GM12865 (cell line): ENCODE results near the gene RHBDL3.

Experiments used
- DNase-seq: peaks from one replicate; pipeline ENCODE4 v3.0.0; 2010; ENCODE audit warnings: low read depth
- H3K4me3 ChIP-seq: 2 replicates; pipeline ENCODE4 v1.5.1; 2011; ENCODE audit warnings: mild to moderate bottlenecking, low read depth, low read length, control low read depth
- TF ChIP-seq, protein P1 (sequence below): IDR thresholded peaks from 2 replicates; pipeline ENCODE4 v1.5.1; 2011; ENCODE audit warnings: low read length, control low read depth, low read depth, inconsistent platforms; ENCODE audit not compliant: insufficient read depth; ENCODE audit errors: missing control alignments

Gene RHBDL3

DNA sequence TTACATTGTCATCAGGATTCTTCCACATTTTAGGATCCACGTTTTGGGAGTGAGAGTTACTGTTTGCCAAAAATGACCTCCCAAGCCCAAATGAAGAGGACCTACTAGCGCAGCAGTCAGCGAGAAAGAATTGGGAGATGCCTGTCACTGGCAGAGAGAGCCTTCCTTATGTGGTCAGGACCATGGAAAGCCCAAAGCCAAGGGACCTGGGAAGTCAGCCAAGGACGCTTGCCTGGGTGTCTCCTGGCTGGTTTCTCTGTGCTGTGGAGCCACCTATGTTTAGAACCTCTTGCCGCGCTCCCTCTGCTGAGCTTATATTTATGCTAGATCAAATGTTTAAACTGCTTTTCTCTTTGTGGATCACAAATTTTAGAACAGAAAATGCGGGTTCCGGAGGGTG is 24.9 kb upstream of the RHBDL3 start:
- no peak for DNase-seq
- no peak overlapping the region for H3K4me3 ChIP-seq
- TF ChIP-seq, protein P1, sequence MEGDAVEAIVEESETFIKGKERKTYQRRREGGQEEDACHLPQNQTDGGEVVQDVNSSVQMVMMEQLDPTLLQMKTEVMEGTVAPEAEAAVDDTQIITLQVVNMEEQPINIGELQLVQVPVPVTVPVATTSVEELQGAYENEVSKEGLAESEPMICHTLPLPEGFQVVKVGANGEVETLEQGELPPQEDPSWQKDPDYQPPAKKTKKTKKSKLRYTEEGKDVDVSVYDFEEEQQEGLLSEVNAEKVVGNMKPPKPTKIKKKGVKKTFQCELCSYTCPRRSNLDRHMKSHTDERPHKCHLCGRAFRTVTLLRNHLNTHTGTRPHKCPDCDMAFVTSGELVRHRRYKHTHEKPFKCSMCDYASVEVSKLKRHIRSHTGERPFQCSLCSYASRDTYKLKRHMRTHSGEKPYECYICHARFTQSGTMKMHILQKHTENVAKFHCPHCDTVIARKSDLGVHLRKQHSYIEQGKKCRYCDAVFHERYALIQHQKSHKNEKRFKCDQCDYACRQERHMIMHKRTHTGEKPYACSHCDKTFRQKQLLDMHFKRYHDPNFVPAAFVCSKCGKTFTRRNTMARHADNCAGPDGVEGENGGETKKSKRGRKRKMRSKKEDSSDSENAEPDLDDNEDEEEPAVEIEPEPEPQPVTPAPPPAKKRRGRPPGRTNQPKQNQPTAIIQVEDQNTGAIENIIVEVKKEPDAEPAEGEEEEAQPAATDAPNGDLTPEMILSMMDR: no peak

DNA sequence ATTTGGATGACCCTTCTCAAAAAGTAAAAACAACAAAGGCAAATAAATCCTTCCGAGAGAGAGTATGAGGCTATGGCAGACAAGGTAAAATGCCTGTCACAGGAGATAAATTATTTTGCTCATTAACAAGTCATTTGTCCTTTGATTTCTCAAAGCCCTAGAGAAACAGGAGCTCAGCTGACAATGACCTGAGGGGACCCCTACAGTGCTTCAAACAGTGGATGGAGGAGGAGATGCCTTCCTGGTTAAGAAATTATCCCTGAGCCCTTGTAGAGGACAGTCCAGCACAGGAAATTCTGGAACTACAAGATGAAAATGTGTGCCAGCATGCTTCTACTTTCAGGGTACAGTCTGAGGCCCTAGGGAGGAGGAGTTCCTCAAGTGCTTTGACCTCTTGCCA is 24.0 kb upstream of the RHBDL3 start:
- TF ChIP-seq, protein P1: no peak
- DNase-seq: no peak
- H3K4me3 ChIP-seq: no peak overlapping the region

DNA sequence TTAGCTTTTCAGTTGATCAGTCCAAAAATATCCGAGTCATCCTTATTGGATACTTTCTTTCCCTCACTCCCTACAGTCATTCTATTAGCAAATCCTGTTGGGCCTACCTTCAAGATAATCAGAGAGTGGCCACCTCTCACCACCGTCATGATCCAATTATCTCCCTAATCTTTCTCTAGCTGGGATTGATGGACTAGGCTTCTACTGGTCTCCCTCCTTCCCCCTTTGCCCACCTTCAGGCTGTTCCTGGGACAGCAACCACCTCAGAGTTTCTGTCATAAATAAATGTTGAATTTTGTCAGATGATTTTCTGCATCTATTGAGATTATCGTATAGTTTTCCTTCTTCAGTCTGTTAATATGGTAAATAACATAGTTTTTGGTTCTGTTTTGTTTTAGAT is 16.2 kb upstream of the RHBDL3 start:
- no peak for DNase-seq
- TF ChIP-seq, protein P1: no peak

DNA sequence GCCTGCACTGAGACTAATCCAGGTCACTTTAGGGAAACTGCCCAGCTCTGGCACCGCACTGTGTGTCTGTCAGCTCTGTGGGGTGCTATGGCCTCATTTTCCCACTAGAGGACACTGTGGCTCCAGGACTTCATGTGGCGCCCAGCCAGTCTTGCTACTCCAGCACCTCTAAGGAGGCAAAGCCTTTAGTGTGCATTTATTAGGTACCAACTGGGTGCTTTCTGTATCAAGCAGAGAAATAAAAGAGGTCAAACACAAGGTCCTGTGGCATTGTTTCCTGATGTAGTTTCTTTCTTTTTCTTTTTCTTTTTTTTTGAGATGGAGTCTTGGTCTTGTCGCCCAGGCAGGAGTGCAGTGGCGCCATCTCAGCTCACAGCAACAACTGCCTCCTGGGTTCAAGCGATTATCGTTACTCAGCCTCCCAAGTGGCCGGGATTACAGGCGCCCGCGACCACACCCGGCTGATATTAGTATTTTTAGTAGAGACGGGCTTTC is 12.5 kb upstream of the RHBDL3 start:
- no peak overlapping the region for H3K4me3 ChIP-seq
- peak; percentile 77 for DNase-seq
- TF ChIP-seq, protein P1: peak; percentile 99

More for the DNA sequence above, 16.2 kb upstream of the RHBDL3 start:
- H3K4me3 ChIP-seq: no peak overlapping the region

DNA sequence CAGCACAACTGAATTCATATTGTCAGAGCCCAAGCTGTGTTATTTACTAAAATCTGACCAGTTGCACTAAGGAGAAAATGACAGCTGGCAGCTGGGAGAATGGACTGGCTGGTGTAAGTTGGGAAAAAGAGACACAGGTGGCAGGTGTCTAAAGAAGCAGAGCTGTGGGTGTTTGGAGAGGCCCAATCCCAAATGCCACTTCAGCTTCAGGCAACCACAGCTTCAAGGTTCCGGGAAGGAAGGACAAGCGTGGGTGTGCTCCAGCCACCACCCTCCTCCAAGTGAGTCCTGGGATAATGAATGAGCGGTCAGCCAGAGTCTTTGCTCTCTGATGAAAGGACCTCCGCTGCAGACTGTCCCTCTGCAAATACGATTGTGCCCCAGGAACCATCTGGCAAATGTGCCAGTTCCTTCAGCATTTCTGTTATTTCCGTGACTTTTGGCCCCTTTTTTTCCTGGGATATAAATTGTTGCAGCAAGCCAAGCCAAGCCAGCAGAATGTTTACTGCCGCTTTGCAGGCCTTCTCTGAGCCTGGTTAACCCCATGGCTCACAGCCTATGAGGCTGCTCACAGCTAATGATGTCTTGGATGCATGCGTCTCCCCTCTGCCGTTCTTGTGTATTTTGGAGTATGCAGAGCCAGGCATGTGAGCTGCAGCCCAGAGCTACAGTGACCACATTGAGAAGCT is 9.5 kb upstream of the RHBDL3 start:
- H3K4me3 ChIP-seq: no peak overlapping the region
- DNase-seq: no peak
- TF ChIP-seq, protein P1: no peak

DNA sequence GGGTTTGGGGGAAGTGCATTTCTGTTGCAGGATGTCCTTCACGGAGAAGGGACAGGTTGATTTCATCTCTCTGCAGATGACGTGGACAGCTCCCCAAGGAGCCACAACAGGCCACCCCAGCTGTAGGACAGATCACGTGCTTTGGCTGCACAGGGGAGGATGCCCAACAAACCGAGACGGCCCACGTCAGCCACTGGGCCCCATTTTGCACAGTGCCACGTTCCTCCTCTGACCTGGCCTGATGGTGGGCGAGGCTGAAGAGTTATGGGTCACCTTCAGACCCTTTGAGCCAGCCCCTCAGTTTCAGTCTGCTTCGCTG is 9.0 kb upstream of the RHBDL3 start:
- DNase-seq: peak; percentile 24
- no peak overlapping the region for H3K4me3 ChIP-seq
- TF ChIP-seq, protein P1: no peak

DNA sequence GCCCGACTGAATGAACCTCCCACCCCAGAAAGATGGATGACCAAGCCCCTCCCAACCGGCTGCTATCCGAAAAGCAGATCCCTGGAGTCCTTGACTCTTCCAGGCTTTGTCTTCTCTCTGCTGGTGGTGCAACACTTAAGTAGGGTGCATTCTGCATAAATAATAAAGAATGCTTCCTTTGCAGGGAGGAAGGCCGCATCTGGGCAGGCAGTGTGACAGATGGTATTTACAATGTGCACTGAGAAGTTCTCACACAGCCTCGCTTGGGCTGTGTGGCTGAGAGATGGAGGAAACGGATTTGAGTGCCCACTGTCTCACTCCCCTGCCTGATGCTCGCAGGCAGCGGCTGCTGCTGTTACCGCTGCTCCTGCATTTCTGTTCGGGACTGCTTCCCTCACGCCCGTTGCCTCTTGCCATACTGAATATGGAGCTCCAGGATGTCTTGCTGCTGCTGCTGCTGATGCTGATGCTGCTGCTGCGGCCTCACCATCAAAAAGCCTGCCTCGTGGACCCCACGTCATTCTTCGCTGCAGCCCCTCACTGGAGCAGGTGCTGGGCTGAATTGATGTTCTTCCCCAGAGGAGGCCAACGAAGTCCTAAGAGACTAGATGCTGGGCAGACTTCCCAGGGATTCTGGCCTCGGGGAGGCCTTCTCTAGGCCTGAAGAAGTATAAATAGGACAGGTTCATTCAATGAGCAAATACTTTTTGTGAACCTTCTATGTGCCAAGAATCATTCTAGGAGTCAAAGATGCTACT is 7.1 kb upstream of the RHBDL3 start:
- no peak for DNase-seq

More for the DNA sequence above, 7.1 kb upstream of the RHBDL3 start:
- no peak overlapping the region for H3K4me3 ChIP-seq
- TF ChIP-seq, protein P1: no peak
